Testis (tissue), 2 donors: ENCODE results near the gene ENTPD2.

Source experiments
- CTCF ChIP-seq, 3 experiments: fragments of 450-650 bp in 2 of 3; fragments of 200-600 bp in 1 of 3; sonication (generic) in 1 of 3; IDR thresholded peaks; one replicate each; pipeline ENCODE4 v1.5.1; 2016 to 2019; ENCODE audit warnings: antibody characterized with exemption in 3 of 3, mild to moderate bottlenecking in 2 of 3, moderate library complexity in 1 of 3
- POLR2A ChIP-seq: fragments of 450-650 bp; IDR thresholded peaks from one replicate; pipeline ENCODE4 v1.6.1; 2017; ENCODE audit warnings: antibody characterized with exemption, mild to moderate bottlenecking, moderate library complexity

GRCh38 chr9:137089232-137089947 lies 35.5 kb upstream of the ENTPD2 start:
- no peak for TF ChIP-seq CTCF (IDR thresholded peaks at IDR 0.05)
- TF ChIP-seq POLR2A, result no peak
